GM18517 (cell line): Measurements from ENCODE around the gene PWWP3B.
"Not testable (repeated sequence)": the region's sequence is repeated elsewhere in the genome, so short reads cannot be mapped to it uniquely, and the experiment has no call there.

Experiments
- ATAC-seq: cut with Tn5 transposase; IDR thresholded peaks from one replicate; pipeline ENCODE4 v1.9.1; 2021; ENCODE audit warnings: mild to moderate bottlenecking, moderate library complexity; ENCODE audit not compliant: unreplicated experiment

The PWWP3B gene

GRCh38 chrX:106168107-106168506 is at the start of gene PWWP3B:
TSS of gene PWWP3B (plus strand) at chrX:106168305. CDS start at chrX:106205433, 37,128 bp downstream.
- no peak for ATAC-seq

- no peak for ATAC-seq
These were observed 29.1 kb upstream of the PWWP3B start for GRCh38 chrX:106139048-106139447.

GRCh38 chrX:106144755-106145639 is 23.1 kb upstream of the PWWP3B start:
- ATAC-seq, result no peak

GRCh38 chrX:106150701-106151100 is 17.4 kb upstream of the PWWP3B start:
- ATAC-seq, result no peak

GRCh38 chrX:106159861-106160282 is 8.2 kb upstream of the PWWP3B start:
- ATAC-seq, result no peak

- ATAC-seq, result no peak
These were observed 2.2 kb downstream of the PWWP3B start for GRCh38 chrX:106170318-106170717.

- ATAC-seq, result no peak
These were observed 3.3 kb downstream of the PWWP3B start for GRCh38 chrX:106171293-106171820.

GRCh38 chrX:106177106-106177981 is 9.2 kb downstream of the PWWP3B start:
- ATAC-seq, result no peak

GRCh38 chrX:106177982-106178321 is 9.8 kb downstream of the PWWP3B start:
- no peak for ATAC-seq

GRCh38 chrX:106178826-106179225 is 10.7 kb downstream of the PWWP3B start:
- ATAC-seq, result no peak

- ATAC-seq, result not testable (repeated sequence)
These were observed 15.6 kb downstream of the PWWP3B start for GRCh38 chrX:106183685-106184084.

- ATAC-seq, result no peak
These were observed 33.5 kb downstream of the PWWP3B start for GRCh38 chrX:106201502-106202178.

GRCh38 chrX:106203315-106203714 is 35.2 kb downstream of the PWWP3B start:
- no peak for ATAC-seq

GRCh38 chrX:106208154-106208553 is 40.0 kb downstream of the PWWP3B start:
- no peak for ATAC-seq
